Ascending aorta (tissue), 2 donors: ENCODE results near the gene MEF2C. TPM values are rescaled to one million over a fixed set of nuclear protein-coding genes. Genes with fewer than 3 reads are reported as not detected.

Experiments used
- DNase-seq, 2 donors: peaks; one replicate each; pipeline ENCODE4 v3.0.0-alpha.2; 2019; ENCODE audit warnings: low spot score in 2 of 2
- H3K27ac ChIP-seq, 2 donors: fragments of 200-600 bp; sonication (generic); one replicate each; pipeline ENCODE4 v1.5.1; 2016 to 2017; ENCODE audit warnings: mild to moderate bottlenecking in 1 of 2
- H3K27me3 ChIP-seq: fragments of 200-600 bp; sonication (generic); one replicate; pipeline ENCODE4 v1.5.1; 2017
- H3K36me3 ChIP-seq, 2 donors: fragments of 200-600 bp; sonication (generic); one replicate each; pipeline ENCODE4 v1.5.1; 2016
- H3K4me1 ChIP-seq, 2 donors: fragments of 200-600 bp; sonication (generic); one replicate each; pipeline ENCODE4 v1.5.1; 2016 to 2017; ENCODE audit warnings: mild to moderate bottlenecking in 1 of 2
- H3K4me3 ChIP-seq, 2 donors: fragments of 200-600 bp; sonication (generic); one replicate each; pipeline ENCODE4 v1.5.1; 2016 to 2017; ENCODE audit warnings: mild to moderate bottlenecking in 1 of 2
- H3K9me3 ChIP-seq, 2 donors: fragments of 200-600 bp; sonication (generic); one replicate each; pipeline ENCODE4 v1.5.1; 2016
- intact Hi-C: fragments of 100-400 bp; cut with DNase I; formaldehyde crosslinking; loops from one replicate; pipeline ENCODE4 v1.15.1; 2023
- total RNA-seq: library from RNA; depleted of rRNA; stranded (reverse); fragments of >200 nt; gene quantifications from one replicate; pipeline ENCODE4 v1.1.0, GENCODE V29; 2016
- TF ChIP-seq, protein P1 (sequence below), 3 experiments: fragments of 200-600 bp in 2 of 3; fragments of 450-650 bp in 1 of 3; sonication (generic) in 2 of 3; IDR thresholded peaks; one replicate each; pipeline ENCODE4 v1.5.1; 2016 to 2019; ENCODE audit warnings: antibody characterized with exemption in 3 of 3, mild to moderate bottlenecking in 1 of 3, moderate library complexity in 1 of 3

MEF2C gene
- total RNA-seq, 1 donor from 2014 or later, result 138 TPM

DNA sequence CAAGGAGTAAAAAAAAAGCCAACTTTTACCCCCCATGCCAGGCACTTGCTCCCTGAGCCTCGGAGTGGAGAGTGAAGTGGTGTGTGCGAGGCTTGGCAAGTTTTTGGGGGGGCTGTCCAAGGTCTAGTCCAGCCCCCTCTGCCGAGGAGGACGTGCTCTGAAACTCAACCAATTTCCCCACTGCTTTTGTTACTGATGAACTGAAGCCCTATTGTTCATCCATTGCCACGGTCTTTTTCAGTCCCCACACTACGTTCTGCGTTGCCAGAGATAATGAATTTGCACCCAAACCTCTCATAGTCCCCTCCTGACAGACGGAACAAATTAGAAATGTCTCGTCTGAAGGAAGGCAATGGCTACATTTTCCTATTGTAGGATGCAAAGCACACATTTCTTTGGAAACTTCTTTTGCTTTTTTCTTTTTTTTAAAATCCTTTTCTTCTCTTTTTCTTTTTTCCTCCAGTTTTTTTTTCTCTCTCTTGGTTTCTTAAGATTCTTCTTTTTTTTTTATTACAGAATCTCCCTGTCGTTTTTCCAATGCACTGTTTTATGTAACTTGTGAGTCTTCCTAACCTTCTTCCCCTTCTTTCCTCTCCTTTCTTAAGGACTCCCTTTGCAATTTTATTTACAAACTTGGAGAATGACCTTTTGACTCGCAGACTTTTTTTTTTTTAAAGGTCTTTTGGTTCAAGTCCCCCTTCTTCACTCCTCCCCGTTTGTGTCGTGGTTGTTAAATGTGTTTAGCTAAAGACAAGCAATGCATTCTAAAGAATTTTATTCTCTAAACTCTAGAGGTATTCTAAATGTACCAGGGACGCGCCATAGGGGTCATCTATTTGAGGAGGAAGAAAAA lies 209.5 kb downstream of the MEF2C start:
- Histone ChIP-seq H3K27ac (no peak overlapping the region), H3K27me3 (peaks cover 57% of the 10 kb centered on the region), H3K9me3 (no peaks in the 10 kb centered on the region), H3K4me3 (no peak overlapping the region), H3K36me3 (no peaks in the 10 kb centered on the region), H3K4me1 (peaks cover 4 to 9% of the 10 kb centered on the region in 2 donors)
- TF ChIP-seq, protein P1, sequence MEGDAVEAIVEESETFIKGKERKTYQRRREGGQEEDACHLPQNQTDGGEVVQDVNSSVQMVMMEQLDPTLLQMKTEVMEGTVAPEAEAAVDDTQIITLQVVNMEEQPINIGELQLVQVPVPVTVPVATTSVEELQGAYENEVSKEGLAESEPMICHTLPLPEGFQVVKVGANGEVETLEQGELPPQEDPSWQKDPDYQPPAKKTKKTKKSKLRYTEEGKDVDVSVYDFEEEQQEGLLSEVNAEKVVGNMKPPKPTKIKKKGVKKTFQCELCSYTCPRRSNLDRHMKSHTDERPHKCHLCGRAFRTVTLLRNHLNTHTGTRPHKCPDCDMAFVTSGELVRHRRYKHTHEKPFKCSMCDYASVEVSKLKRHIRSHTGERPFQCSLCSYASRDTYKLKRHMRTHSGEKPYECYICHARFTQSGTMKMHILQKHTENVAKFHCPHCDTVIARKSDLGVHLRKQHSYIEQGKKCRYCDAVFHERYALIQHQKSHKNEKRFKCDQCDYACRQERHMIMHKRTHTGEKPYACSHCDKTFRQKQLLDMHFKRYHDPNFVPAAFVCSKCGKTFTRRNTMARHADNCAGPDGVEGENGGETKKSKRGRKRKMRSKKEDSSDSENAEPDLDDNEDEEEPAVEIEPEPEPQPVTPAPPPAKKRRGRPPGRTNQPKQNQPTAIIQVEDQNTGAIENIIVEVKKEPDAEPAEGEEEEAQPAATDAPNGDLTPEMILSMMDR (IDR thresholded peaks at IDR 0.05), result no peak
- DNase-seq, result no peak
- intact Hi-C loops, result no loop called here

DNA sequence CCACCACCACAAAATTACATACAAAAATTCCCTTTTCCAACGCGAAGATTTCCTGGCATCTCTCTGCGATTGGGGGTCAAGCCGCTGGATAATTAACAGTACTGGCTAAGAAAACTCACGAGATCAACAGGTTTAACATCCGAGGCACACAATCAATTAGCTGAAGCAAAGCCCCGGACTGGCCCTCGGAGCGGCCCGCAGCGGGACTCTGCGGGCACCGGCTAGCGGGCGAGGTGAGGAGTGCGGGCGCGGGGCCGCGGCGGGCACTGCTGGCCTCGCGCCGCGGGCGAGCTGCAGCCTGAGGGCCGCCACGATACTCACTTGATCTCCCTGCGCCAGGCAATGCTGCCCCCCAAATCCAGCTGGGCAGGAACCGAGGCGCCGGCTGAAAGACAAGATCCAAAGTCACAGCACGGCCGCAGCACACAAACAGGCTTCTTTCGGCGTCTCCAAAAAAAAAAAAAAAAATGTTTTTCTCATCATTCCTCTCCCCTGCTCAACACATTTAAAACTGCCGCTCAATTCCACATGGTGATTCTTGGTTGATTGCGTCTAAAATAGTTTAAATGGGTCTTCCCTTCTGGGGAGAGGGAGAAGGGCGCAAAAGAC lies 210.2 kb downstream of the MEF2C start:
- no peaks in the 10 kb centered on the region for H3K9me3 ChIP-seq
- H3K27ac ChIP-seq, result no peak overlapping the region
- no peak overlapping the region for H3K4me3 ChIP-seq
- intact Hi-C loops, result no loop called here
- peaks cover 4 to 9% of the 10 kb centered on the region in 2 donors for H3K4me1 ChIP-seq
- peaks cover 56% of the 10 kb centered on the region for H3K27me3 ChIP-seq
- no peak for DNase-seq
- TF ChIP-seq, protein P1 (IDR thresholded peaks at IDR 0.05), result no peak
- H3K36me3 ChIP-seq, result no peaks in the 10 kb centered on the region

DNA sequence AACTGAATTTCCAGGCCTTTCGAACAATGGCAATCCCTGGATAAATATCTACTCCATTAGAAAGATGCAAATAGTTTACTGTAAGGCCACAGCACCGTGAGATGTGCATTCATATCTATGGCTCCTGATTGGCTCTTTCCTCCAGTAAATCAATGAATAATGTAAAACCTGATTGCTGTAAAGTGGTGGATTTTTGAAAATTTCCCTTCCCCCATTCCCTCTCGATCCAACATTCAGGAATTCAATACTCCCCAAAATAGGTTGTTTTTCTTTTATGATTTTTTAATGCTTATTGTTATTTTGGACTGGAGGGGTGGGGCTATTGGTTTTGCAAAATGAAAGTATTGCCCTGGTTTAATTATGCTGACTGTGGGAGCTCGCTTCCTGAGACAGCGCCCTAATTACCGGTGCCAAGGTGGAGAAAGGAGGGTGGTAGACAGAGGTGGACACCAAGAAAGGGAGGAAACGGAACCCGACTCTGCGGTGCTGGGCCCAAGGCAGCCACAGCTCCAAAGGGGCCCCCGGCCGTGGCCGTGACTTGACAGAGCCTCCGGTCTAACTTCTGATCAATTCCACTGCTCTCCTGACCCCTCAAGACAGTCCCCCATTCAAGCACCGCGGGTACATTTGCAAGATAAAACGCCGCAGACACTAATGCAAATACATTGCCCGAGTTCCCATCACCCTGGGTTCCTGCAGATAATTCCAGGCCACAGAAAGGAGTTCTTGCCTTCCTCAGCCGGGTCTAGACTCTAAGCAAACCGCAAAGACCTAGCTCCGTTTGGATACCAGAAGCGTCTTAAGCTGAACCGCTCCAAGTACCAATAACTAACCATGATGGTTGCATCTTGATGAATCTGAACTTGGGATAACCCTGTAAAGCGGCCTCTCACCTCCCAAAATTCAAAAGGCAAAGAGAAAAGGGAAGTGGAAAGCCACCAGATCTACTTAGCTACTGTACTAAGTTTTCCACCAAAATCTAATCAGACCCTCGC lies 211.2 kb downstream of the MEF2C start:
- no peak for DNase-seq
- Histone ChIP-seq H3K27me3 (peaks cover 56% of the 10 kb centered on the region), H3K4me1 (peaks cover 4 to 9% of the 10 kb centered on the region in 2 donors), H3K27ac (no peak overlapping the region), H3K4me3 (no peak overlapping the region), H3K9me3 (no peaks in the 10 kb centered on the region), H3K36me3 (no peaks in the 10 kb centered on the region)
- intact Hi-C loops, result no loop called here
- TF ChIP-seq, protein P1 (IDR thresholded peaks at IDR 0.05), result no peak

DNA sequence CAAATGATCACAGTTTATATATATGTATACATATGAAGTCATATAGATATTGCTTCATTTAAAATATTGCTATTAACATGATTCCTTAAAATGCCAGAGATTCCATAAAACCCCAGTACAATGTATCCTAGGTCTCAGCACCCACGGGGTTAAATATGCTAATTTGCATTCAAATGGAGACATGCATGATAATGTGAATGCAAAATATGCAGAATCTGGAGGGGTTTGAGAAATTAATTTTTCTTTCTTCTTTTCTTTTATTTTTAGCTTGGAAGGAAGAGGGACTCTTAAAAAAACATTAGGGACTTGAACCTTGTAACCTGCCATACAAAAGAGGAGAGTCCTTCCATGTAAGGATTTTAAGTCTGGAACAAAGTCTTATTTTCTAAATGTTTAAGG lies 211.9 kb downstream of the MEF2C start:
- TF ChIP-seq, protein P1 (IDR thresholded peaks at IDR 0.05), result no peak
- Histone ChIP-seq H3K27ac (no peak overlapping the region), H3K4me1 (peaks cover 4 to 9% of the 10 kb centered on the region in 2 donors), H3K4me3 (no peak overlapping the region), H3K36me3 (no peaks in the 10 kb centered on the region), H3K27me3 (peaks cover 52% of the 10 kb centered on the region), H3K9me3 (no peaks in the 10 kb centered on the region)
- intact Hi-C loops, result no loop called here
- no peak for DNase-seq

DNA sequence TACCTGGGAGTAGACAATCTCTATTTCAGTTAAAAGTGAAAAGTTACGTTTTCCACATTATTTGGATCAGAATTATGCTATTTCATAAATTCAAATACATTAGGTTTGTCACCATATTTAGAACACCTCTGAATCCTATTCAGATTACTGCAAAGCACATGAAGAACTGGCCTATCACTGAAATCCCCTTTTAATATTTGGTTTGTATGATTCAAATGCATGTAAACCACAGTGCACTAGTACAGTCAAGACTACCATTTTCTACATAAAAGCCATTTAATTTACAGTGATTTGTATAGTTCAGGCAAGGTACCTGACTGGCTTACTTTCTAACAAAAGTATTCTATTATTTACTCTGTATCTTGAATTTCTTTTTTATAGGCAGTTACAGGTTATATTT lies 212.5 kb downstream of the MEF2C start:
- no peak overlapping the region for H3K4me3 ChIP-seq
- peaks cover 52% of the 10 kb centered on the region for H3K27me3 ChIP-seq
- no peaks in the 10 kb centered on the region for H3K9me3 ChIP-seq
- H3K36me3 ChIP-seq, result no peaks in the 10 kb centered on the region
- no peak for DNase-seq
- H3K4me1 ChIP-seq, result peaks cover 4 to 9% of the 10 kb centered on the region in 2 donors
- H3K27ac ChIP-seq, result no peak overlapping the region
- TF ChIP-seq, protein P1 (IDR thresholded peaks at IDR 0.05), result no peak
- intact Hi-C loops, result no loop called here
